HepG2 (cell line): ENCODE measurements around the gene CGNL1. TPM values are rescaled to one million over a fixed set of nuclear protein-coding genes. Genes with fewer than 3 reads are reported as not detected.
A peak's percentile ranks its signal among the peaks of the same experiment; 100 is the strongest.

Source experiments
- CBX5 ChIP-seq: sonication (generic); formaldehyde crosslinking; IDR thresholded peaks from 2 replicates; pipeline ENCODE4 v1.4.0; 2020; ENCODE audit warnings: missing genetic modification reagents, borderline replicate concordance
- FOSL1 ChIP-seq: sonication (generic); formaldehyde crosslinking; IDR thresholded peaks from 2 replicates; pipeline ENCODE4 v1.9.0; 2021; ENCODE audit warnings: missing genetic modification reagents, borderline replicate concordance
- FOXK2 ChIP-seq: fragments of 450-650 bp; IDR thresholded peaks from 2 replicates; pipeline ENCODE4 v1.6.1; 2016
- HOXA9 ChIP-seq: sonication (generic); formaldehyde crosslinking; IDR thresholded peaks from 2 replicates; pipeline ENCODE4 v1.8.1; 2022; ENCODE audit warnings: missing genetic modification reagents, mild to moderate bottlenecking, moderate library complexity, borderline replicate concordance
- NKX3-1 ChIP-seq: sonication (generic); formaldehyde crosslinking; IDR thresholded peaks from 2 replicates; pipeline ENCODE4 v1.5.0; 2020; ENCODE audit warnings: missing genetic modification reagents
- PITX1 ChIP-seq: sonication (generic); formaldehyde crosslinking; IDR thresholded peaks from 2 replicates; pipeline ENCODE4 v1.5.1; 2020; ENCODE audit warnings: mild to moderate bottlenecking, missing genetic modification reagents
- POLR2AphosphoS5 ChIP-seq: IDR thresholded peaks from 2 replicates; pipeline ENCODE4 v1.6.1; 2012; ENCODE audit warnings: low read depth, low read length
- XRCC5 ChIP-seq: fragments of 200-400 bp; formaldehyde crosslinking; optimal IDR thresholded peaks from 2 replicates; pipeline ENCODE3; 2017; ENCODE audit warnings: mild to moderate bottlenecking, low read length
- YY1 ChIP-seq: IDR thresholded peaks from 2 replicates; pipeline ENCODE4 v1.6.1; 2011; ENCODE audit warnings: low read length, low read depth, moderate library complexity, mild to moderate bottlenecking; ENCODE audit not compliant: insufficient read depth, insufficient replicate concordance
- ZBTB38 ChIP-seq: sonication (generic); formaldehyde crosslinking; IDR thresholded peaks from 2 replicates; pipeline ENCODE4 v1.5.1; 2020; ENCODE audit warnings: mild to moderate bottlenecking, missing genetic modification reagents
- ZC3H13 ChIP-seq: sonication (generic); formaldehyde crosslinking; IDR thresholded peaks from 2 replicates; pipeline ENCODE4 v1.8.1; 2023; ENCODE audit warnings: mild to moderate bottlenecking, missing genetic modification reagents, moderate library complexity
- ZMYM4 ChIP-seq: sonication (generic); formaldehyde crosslinking; IDR thresholded peaks from 2 replicates; pipeline ENCODE4 v1.8.1; 2023; ENCODE audit warnings: mild to moderate bottlenecking, missing genetic modification reagents
- polyA plus RNA-seq, 8 experiments: library from polyadenylated mRNA; depleted of rRNA in 3 of 8; stranded (reverse) in 7 of 8; unstranded in 1 of 8; fragments of >200 nt; fragmentation: Illumina TruSeq in 4 of 8; extraction: Trizol in 4 of 8; gene quantifications; 2 replicates each; pipeline versions ENCODE4 v1.2.1 to v1.2.3, GENCODE V29; 2011 to 2016; ENCODE audit warnings: low read depth in 4 of 8, missing spikeins in 1 of 8, mixed read lengths in 1 of 8; ENCODE audit not compliant: insufficient read depth in 1 of 8
- total RNA-seq, 5 experiments: library from RNA; depleted of rRNA; stranded (reverse); fragments of >200 nt; fragmentation: Illumina TruSeq; extraction: Trizol; gene quantifications; 2 replicates each; pipeline ENCODE4 v1.2.3, GENCODE V29; 2016; ENCODE audit warnings: low read depth in 1 of 5
- TF ChIP-seq, protein P1 (sequence below): sonication (generic); formaldehyde crosslinking; IDR thresholded peaks from 2 replicates; pipeline ENCODE4 v1.5.0; 2020; ENCODE audit warnings: mild to moderate bottlenecking, missing genetic modification reagents
- TF ChIP-seq, protein P2 (sequence below): sonication (generic); formaldehyde crosslinking; IDR thresholded peaks from 2 replicates; pipeline ENCODE4 v1.4.0; 2020; ENCODE audit warnings: mild to moderate bottlenecking, missing genetic modification reagents
- TF ChIP-seq, protein P3 (sequence below): sonication (generic); formaldehyde crosslinking; IDR thresholded peaks from 2 replicates; pipeline ENCODE4 v1.4.0; 2020; ENCODE audit warnings: mild to moderate bottlenecking, missing genetic modification reagents

CGNL1 gene
- total and polyA plus RNA-seq, 2 of the 13 experiments (the other 11 are each of a cell fraction or from before 2014, with no cell fraction given) = 5.6 to 15.6 TPM

DNA sequence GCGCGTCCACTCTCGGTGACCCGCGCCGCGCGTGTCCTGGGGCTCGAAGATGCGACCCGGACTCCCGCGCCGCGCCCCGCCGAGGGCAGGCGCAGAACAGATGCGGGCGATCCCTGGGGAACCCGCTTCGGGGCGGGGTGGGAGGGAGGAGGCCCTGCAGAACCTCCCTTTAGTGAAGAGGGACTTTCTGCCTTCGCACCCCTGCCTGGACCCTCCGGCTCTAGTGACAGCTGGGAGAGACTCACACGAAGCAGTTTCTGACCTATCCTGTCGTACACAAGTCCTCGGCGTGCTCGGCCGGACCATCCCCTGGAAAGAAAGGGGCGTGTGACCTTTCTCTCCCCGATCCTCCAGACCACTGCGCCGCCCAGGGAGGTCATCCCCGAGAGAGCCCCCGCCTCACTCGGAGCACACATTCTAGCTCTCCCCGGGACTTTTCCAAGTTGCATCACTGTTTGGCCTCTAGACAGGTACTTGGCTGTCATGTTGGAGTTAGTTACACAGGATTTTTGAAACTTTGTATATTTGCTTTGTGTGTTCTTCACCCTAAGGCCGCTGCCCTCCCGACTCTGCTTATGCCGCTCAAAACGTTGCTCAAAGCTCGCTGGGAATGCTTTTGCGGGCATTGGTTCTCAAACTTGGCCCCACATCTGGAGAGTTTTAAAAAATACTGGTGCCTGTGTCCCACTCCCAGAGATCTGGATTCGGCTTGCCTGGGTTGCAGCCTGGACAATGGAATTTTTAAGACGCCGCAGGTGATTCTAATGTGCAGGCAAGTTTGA lies 582 bp downstream of the CGNL1 start (continued):
- TF ChIP-seq NKX3-1 (CRISPR knock-in tag) = peak; percentile 36; the same call in 1 of the 2 replicates
- TF ChIP-seq FOSL1 (CRISPR knock-in tag) = no peak
- TF ChIP-seq PITX1 (CRISPR knock-in tag) = no peak; the same call in 1 of the 2 replicates
- no peak for TF ChIP-seq ZMYM4
- no peak for TF ChIP-seq FOXK2
- TF ChIP-seq YY1 = no peak
- TF ChIP-seq POLR2AphosphoS5 = no peak
- no peak for TF ChIP-seq HOXA9 (CRISPR knock-in tag)
- no peak for TF ChIP-seq CBX5
- TF ChIP-seq, protein P1, sequence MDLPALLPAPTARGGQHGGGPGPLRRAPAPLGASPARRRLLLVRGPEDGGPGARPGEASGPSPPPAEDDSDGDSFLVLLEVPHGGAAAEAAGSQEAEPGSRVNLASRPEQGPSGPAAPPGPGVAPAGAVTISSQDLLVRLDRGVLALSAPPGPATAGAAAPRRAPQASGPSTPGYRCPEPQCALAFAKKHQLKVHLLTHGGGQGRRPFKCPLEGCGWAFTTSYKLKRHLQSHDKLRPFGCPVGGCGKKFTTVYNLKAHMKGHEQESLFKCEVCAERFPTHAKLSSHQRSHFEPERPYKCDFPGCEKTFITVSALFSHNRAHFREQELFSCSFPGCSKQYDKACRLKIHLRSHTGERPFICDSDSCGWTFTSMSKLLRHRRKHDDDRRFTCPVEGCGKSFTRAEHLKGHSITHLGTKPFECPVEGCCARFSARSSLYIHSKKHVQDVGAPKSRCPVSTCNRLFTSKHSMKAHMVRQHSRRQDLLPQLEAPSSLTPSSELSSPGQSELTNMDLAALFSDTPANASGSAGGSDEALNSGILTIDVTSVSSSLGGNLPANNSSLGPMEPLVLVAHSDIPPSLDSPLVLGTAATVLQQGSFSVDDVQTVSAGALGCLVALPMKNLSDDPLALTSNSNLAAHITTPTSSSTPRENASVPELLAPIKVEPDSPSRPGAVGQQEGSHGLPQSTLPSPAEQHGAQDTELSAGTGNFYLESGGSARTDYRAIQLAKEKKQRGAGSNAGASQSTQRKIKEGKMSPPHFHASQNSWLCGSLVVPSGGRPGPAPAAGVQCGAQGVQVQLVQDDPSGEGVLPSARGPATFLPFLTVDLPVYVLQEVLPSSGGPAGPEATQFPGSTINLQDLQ (CRISPR knock-in tag) = no peak
- TF ChIP-seq, protein P2, sequence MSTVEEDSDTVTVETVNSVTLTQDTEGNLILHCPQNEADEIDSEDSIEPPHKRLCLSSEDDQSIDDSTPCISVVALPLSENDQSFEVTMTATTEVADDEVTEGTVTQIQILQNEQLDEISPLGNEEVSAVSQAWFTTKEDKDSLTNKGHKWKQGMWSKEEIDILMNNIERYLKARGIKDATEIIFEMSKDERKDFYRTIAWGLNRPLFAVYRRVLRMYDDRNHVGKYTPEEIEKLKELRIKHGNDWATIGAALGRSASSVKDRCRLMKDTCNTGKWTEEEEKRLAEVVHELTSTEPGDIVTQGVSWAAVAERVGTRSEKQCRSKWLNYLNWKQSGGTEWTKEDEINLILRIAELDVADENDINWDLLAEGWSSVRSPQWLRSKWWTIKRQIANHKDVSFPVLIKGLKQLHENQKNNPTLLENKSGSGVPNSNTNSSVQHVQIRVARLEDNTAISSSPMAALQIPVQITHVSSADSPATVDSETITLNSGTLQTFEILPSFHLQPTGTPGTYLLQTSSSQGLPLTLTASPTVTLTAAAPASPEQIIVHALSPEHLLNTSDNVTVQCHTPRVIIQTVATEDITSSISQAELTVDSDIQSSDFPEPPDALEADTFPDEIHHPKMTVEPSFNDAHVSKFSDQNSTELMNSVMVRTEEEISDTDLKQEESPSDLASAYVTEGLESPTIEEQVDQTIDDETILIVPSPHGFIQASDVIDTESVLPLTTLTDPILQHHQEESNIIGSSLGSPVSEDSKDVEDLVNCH = no peak
- TF ChIP-seq ZBTB38 (CRISPR knock-in tag) = no peak
- TF ChIP-seq, protein P3, sequence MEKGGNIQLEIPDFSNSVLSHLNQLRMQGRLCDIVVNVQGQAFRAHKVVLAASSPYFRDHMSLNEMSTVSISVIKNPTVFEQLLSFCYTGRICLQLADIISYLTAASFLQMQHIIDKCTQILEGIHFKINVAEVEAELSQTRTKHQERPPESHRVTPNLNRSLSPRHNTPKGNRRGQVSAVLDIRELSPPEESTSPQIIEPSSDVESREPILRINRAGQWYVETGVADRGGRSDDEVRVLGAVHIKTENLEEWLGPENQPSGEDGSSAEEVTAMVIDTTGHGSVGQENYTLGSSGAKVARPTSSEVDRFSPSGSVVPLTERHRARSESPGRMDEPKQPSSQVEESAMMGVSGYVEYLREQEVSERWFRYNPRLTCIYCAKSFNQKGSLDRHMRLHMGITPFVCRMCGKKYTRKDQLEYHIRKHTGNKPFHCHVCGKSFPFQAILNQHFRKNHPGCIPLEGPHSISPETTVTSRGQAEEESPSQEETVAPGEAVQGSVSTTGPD (CRISPR knock-in tag) = 0 out of 2 replicates have a peak, but pooled peaks have one; percentile 47
- TF ChIP-seq ZC3H13 = no peak
- no peak for TF ChIP-seq XRCC5
